H1 (cell line): ENCODE measurements around the gene RETREG3. TPM values are rescaled to one million over a fixed set of nuclear protein-coding genes. Genes with fewer than 3 reads are reported as not detected.

ENCODE experiments used
- FOSL1 ChIP-seq: IDR thresholded peaks from 2 replicates; pipeline ENCODE4 v1.6.1; 2011; ENCODE audit warnings: mild to moderate bottlenecking, low read depth, low read length, moderate library complexity; ENCODE audit not compliant: insufficient read depth
- polyA plus RNA-seq, 7 experiments: library from polyadenylated mRNA; depleted of rRNA in 3 of 7; stranded (reverse) in 5 of 7; unstranded in 2 of 7; fragments of >200 nt in 5 of 7; fragments of 200-250 nt in 2 of 7; gene quantifications; 1 replicate in 5 of 7; 2 replicates in 1 of 7; 4 replicates in 1 of 7; pipeline versions ENCODE4 v1.2.1 to v1.2.3, GENCODE V29; 2011 to 2013; ENCODE audit warnings: missing spikeins in 2 of 7, mixed read lengths in 2 of 7
- total RNA-seq: library from RNA; stranded (reverse); fragmentation: NEBNext Ultra II Directional; extraction: Animal tissue kit (Norgen Biotek cat#: 25700); gene quantifications from 2 replicates; pipeline ENCODE4 v1.2.1, GENCODE V29; 2021

The RETREG3 gene
- total and polyA plus RNA-seq, 2 of the 8 experiments (the other 6 are each of a cell fraction or from before 2014, with no cell fraction given) = 23.7 to 42.6 TPM

DNA sequence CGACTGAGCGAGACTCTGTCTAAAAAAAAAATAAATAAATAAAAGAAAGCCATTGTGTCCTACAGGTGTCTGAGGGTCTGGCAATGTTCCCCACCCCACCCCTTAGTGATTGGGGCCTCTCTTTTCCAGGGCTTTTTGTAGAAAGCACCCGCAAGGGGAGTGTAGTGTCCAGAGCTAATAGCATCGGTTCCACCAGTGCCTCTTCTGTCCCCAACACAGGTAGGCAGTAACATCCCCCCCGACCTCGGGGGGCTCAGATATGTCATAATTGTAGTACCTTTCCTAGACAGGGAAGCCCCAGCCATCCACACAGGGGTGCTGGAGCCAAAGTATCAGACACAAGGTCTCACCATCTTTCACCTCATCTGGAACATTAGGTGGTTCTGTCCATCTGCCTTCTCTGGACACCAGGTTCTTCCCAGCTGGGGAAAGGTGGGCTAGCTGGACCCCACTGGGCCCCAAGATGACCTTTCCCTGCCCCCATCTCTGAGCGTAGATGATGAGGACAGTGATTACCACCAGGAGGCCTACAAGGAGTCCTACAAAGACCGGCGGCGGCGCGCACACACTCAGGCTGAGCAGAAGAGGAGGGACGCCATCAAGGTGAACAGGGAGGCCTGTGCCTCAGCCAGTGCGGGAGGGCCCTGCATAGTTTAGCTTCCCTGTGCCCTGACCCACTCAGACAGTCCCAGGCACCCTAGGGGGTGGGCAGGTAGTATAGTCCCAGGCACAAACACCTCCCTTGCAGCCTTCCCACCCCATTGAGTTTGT, 40.6 kb downstream of the RETREG3 start (continued):
- no peak for TF ChIP-seq FOSL1
